HG02970 (cell line): ENCODE measurements around the gene STH.

Experiments
- ATAC-seq: cut with Tn5 transposase; IDR thresholded peaks from one replicate; pipeline ENCODE4 v1.9.1; 2021; ENCODE audit warnings: mild to moderate bottlenecking, moderate library complexity, moderate number of reproducible peaks; ENCODE audit not compliant: unreplicated experiment, low FRiP score

The STH gene

DNA sequence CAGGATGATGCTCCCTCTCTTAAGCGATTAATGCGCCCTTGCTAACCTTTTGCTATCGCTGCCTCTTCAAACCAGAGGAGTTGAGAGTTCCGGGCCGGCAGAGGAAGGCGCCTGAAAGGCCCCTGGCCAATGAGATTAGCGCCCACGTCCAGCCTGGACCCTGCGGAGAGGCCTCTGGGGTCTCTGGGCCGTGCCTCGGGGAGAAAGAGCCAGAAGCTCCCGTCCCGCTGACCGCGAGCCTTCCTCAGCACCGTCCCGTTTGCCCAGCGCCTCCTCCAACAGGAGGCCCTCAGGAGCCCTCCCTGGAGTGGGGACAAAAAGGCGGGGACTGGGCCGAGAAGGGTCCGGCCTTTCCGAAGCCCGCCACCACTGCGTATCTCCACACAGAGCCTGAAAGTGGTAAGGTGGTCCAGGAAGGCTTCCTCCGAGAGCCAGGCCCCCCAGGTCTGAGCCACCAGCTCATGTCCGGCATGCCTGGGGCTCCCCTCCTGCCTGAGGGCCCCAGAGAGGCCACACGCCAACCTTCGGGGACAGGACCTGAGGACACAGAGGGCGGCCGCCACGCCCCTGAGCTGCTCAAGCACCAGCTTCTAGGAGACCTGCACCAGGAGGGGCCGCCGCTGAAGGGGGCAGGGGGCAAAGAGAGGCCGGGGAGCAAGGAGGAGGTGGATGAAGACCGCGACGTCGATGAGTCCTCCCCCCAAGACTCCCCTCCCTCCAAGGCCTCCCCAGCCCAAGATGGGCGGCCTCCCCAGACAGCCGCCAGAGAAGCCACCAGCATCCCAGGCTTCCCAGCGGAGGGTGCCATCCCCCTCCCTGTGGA lies 16.0 kb upstream of the STH start:
- no peak for ATAC-seq

DNA sequence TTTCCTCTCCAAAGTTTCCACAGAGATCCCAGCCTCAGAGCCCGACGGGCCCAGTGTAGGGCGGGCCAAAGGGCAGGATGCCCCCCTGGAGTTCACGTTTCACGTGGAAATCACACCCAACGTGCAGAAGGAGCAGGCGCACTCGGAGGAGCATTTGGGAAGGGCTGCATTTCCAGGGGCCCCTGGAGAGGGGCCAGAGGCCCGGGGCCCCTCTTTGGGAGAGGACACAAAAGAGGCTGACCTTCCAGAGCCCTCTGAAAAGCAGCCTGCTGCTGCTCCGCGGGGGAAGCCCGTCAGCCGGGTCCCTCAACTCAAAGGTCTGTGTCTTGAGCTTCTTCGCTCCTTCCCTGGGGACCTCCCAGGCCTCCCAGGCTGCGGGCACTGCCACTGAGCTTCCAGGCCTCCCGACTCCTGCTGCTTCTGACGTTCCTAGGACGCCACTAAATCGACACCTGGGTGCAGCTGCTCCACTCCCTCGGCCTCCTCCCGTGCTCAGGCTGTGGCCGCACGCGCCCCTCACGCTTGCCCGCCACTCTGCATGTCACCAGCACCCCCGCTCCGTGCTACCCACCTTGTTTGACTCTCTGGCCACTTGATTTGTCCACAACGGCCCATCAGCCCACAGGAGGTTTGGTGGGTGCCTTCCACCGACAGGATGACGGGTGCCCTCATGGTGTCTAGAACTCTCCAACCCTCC lies 15.3 kb upstream of the STH start:
- no peak for ATAC-seq

DNA sequence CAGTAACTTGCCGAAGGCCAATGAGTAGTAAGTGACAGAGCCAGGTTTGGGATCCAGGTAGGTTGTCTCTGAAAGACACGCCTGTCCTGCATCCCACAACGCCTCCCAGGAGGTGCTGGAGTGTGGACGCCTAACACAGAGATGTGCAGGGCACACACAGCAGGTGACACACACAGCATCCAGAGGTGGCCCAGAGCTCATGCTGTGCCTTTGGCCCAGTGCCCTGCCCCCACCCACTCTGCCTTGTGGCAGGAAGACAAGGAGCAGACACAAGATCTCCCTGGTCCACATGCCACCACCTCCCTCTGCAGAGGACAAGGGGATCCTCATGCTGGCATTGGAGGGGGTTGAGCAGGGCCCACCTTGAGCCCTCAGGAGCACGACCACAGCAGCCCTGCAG lies 14.7 kb upstream of the STH start:
- no peak for ATAC-seq

DNA sequence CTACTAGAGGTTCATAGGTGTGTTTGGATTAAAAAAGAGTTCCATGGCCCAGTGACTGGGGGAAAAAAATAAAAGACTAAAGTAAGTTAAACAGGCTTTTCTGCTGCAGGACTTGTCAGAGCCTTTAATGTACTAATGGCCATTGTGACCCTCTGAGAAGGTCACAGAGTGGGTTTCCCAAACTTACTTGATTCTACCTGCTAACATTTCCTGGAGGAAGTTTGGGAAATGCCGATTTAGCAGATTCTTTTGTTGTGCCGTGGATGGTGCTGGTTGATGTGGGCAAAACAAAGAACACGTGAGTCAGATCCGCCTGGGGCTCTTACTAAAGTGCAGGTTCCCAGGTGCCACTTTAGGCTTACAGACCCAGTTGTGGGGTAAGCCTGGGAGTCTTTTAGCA lies 13.6 kb upstream of the STH start:
- no peak for ATAC-seq

DNA sequence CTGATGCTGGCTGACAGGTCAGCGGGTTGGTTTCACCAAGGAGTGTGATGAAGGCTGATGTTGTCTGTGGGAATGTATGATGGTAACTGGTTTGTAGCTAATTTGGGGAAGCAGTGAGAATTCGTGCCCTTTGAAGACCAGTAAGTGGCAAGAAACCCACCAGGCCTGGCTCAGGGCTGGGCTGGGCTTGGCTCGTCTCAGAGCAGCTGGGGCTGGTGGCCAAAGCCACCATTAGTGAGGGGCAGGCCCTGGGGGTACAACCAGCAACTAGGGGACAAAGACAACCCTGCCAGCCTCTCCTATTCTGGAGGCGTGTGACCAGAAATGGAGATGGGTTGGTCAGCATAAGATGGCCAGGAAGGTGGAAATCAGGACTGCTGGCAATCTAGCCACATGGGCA lies 13.0 kb upstream of the STH start:
- no peak for ATAC-seq

DNA sequence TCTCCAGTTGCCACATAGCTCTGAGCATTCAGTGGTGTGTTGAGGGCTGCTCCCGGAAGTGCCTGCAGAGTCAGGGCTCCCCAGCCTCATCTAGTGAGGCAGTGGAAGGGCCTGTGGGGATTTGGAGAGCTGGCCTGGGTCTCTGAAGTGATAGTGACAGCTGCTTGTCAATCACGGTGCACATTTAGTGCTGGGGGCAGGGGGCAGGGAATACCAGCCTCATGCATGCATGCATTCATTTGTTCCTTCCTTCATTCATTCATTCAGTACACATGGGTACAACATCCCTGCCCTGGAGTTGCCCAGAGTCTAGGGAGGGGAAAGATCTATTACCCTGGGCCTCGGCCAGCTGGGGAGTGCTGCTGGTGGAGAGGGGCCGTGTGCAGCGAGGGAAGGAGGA lies 11.3 kb upstream of the STH start:
- no peak for ATAC-seq

DNA sequence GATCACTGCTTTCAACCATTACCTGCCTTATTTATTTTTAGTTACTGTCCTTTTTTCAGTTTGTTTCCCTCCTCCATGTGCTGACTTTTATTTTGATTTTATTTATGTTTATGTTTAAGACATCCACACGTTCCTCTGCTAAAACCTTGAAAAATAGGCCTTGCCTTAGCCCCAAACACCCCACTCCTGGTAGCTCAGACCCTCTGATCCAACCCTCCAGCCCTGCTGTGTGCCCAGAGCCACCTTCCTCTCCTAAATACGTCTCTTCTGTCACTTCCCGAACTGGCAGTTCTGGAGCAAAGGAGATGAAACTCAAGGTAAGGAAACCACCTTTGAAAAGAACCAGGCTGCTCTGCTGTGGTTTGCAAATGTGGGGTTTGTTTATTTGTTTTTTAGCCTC lies 9.3 kb upstream of the STH start:
- no peak for ATAC-seq

DNA sequence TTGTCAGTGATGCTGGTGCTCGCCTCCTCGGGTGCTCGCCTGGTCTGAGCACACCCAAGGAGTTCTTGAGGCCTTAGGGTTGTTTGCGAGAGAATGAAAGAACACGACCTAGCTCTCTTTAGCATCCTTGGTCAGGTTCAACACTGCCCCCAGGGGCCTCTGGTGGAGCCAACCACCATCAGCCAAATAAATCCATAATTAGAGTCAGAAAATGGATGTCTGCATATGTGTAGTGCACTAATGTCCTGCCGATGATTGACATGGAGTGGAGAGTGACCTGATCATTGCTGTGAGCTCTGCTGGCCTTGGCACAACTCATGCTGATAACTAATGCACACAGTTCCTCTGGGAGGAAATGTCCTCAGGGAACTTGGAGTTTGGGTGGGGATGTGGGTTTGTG lies 8.2 kb upstream of the STH start:
- no peak for ATAC-seq

DNA sequence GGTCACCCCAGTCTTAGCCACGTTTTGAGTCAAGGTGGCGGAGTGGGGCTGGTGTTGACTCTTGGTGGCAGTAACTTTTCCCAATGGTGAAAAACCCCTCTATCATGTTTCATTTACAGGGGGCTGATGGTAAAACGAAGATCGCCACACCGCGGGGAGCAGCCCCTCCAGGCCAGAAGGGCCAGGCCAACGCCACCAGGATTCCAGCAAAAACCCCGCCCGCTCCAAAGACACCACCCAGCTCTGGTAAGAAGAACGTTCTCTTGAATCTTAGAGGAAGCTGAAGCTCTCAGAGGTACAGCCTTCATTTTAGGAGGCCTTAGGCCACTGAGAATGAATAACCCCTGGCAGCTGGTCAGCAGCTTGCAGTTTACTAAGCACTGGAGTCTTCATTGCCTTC lies 7.7 kb upstream of the STH start:
- ATAC-seq: no peak

DNA sequence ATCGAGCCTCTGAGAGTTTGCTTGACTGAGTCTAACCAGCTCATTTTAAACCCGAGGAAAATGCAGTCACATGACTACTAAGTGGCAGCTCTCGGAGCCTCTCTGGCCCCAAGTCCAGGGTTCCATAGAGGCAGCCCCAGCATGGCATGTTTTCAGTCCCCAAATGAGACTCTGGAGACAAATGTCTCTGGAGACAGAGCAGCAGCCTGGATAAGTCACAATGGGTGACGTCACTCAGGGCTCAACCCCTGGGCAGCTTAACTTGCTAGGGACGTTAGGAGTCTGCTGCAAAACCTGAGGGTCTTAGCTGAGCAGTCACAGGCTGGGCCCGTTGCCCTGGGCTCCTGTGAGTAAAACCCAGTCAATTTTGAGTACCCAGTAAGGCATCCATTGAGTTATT lies 6.9 kb upstream of the STH start:
- no peak for ATAC-seq

DNA sequence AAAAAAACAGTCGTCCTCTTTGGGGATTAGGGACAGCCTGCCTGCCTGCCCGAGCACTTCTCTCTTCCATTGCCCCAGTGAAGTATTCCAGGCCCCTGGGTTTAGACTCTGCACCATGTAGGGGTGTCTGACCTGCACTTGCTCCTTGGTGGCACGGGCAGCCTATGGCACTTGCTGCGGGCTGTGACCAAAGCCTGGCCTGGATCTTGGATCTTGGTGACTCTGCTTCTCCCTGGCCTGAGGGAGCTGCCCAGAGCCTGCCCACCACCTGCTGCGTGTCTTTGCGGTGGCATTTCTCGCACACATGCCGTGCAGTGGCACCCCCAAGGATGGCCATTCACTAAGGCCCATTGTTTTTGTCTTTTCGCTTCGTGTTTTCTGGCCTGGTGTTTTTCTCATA lies 6.1 kb upstream of the STH start:
- no peak for ATAC-seq

DNA sequence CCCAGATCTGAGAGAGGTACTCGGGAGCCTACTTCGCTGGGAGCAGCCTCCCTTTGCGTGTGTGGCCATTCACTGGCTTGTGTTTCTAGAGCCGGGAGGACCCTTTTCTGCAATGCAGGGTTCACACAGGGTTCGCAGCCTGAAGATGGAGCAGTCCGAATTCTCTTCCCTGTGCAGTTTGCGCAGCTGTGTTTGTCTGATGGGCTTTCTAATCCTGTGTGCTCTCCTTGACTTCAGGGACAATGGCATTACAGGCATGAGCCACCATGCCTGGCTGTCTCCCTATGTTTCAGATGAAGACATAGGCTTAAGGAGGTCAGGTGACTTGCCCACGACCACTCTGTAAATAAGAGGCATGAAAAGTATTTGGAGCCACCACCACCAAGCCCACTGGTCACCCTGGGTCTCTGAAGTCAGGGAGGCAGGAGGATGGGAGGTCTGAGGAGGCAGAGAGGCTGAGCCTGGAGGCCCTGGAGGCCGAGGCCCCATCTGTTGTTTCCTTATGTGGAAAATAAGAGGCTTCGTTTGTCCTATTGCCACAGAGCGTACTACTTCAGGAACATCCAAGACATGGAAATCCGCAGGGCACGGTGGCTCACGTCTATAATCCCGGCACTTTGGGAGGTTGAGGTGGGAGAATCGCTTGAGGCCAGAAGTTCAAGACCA lies 5.0 kb upstream of the STH start:
- no peak for ATAC-seq

DNA sequence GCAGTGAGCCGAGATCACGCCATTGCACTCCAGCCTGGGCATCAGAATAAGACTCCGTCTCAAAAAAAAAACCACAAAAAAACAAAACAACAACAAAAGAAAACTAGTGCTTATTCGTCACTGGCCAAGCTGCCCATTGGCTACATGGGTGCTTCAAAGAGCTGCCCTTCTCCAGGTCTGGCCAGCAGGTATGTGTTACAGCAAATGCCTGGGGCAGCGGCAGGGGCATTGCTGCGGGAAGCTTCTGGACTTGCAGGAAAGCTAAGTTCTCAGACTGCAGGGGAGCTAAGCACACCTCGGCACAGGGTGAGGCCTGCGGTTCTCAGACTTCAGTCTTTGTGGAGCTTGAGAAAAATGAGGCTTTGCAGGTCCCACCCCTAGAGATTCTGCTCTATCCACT lies 4.1 kb upstream of the STH start:
- ATAC-seq: no peak

DNA sequence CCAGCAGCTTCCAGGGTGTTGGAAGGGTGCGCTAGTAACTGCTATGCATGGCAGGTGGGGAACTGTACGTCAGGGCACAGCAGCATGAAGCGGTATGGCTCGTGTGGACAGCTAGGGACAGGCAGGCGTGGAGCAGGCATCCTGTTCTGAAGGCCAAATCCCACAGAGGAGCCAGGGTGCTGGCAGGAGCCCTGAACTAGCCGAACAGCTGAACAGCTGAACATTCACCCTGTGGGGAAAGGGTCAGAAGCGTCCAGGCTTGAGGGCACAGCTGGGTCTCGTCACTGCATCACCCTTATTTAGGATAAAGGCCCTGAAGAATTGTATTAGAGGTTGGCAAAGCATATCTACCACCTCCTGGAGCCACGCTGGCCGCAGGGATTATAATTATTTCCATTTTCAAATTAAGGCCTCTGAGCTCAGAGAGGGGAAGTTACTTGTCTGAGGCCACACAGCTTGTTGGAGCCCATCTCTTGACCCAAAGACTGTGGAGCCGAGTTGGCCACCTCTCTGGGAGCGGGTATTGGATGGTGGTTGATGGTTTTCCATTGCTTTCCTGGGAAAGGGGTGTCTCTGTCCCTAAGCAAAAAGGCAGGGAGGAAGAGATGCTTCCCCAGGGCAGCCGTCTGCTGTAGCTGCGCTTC lies 3.3 kb upstream of the STH start:
- ATAC-seq: no peak

DNA sequence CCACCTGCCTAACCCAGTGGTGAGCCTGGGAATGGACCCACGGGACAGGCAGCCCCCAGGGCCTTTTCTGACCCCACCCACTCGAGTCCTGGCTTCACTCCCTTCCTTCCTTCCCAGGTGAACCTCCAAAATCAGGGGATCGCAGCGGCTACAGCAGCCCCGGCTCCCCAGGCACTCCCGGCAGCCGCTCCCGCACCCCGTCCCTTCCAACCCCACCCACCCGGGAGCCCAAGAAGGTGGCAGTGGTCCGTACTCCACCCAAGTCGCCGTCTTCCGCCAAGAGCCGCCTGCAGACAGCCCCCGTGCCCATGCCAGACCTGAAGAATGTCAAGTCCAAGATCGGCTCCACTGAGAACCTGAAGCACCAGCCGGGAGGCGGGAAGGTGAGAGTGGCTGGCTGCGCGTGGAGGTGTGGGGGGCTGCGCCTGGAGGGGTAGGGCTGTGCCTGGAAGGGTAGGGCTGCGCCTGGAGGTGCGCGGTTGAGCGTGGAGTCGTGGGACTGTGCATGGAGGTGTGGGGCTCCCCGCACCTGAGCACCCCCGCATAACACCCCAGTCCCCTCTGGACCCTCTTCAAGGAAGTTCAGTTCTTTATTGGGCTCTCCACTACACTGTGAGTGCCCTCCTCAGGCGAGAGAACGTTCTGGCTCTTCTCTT lies 2.6 kb upstream of the STH start:
- ATAC-seq: no peak

DNA sequence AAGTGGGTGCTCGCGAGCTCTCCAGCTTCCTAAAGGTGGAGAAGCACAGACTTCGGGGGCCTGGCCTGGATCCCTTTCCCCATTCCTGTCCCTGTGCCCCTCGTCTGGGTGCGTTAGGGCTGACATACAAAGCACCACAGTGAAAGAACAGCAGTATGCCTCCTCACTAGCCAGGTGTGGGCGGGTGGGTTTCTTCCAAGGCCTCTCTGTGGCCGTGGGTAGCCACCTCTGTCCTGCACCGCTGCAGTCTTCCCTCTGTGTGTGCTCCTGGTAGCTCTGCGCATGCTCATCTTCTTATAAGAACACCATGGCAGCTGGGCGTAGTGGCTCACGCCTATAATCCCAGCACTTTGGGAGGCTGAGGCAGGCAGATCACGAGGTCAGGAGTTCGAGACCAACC lies 1.9 kb upstream of the STH start:
- ATAC-seq: no peak

DNA sequence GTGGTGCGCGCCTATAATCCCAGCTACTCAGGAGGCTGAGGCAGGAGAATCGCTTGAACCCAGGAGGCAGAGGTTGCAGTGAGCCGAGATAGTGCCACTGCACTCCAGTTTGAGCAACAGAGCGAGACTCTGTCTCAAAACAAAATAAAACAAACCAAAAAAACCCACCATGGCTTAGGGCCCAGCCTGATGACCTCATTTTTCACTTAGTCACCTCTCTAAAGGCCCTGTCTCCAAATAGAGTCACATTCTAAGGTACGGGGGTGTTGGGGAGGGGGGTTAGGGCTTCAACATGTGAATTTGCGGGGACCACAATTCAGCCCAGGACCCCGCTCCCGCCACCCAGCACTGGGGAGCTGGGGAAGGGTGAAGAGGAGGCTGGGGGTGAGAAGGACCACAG lies 1.4 kb upstream of the STH start:
- no peak for ATAC-seq

DNA sequence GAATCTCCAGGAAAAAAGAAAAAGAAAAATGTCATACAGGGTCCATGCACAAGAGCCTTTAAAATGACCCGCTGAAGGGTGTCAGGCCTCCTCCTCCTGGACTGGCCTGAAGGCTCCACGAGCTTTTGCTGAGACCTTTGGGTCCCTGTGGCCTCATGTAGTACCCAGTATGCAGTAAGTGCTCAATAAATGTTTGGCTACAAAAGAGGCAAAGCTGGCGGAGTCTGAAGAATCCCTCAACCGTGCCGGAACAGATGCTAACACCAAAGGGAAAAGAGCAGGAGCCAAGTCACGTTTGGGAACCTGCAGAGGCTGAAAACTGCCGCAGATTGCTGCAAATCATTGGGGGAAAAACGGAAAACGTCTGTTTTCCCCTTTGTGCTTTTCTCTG lies 845 bp downstream of the STH start:
- ATAC-seq: no peak

DNA sequence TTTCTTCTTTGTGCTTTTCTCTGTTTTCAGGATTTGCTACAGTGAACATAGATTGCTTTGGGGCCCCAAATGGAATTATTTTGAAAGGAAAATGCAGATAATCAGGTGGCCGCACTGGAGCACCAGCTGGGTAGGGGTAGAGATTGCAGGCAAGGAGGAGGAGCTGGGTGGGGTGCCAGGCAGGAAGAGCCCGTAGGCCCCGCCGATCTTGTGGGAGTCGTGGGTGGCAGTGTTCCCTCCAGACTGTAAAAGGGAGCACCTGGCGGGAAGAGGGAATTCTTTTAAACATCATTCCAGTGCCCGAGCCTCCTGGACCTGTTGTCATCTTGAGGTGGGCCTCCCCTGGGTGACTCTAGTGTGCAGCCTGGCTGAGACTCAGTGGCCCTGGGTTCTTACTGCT lies 1.2 kb downstream of the STH start:
- ATAC-seq: no peak

DNA sequence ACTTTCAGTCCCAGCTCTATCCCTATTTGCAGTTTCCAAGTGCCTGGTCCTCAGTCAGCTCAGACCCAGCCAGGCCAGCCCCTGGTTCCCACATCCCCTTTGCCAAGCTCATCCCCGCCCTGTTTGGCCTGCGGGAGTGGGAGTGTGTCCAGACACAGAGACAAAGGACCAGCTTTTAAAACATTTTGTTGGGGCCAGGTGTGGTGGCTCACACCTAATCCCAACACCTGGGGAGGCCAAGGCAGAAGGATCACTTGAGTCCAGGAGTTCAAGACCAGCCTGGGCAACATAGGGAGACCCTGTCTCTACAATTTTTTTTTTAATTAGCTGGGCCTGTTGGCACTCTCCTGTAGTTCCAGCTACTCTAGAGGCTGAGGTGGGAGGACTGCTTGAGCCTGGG lies 1.7 kb downstream of the STH start:
- no peak for ATAC-seq
